ENCODE measurements around the gene ZNF630. TPM values are rescaled to one million over a fixed set of nuclear protein-coding genes. Genes with fewer than 3 reads are reported as not detected.

Gene ZNF630
- 0.55 to 0.86 TPM (median 0.78 TPM) in 3 replicates for polyA plus RNA-seq
- polyA plus RNA-seq (2011; ENCODE audit: low read depth), result 0.42 TPM
- 0.45 and 0.75 TPM in 2 replicates for polyA plus RNA-seq (2011; cell fraction: cytosol; rRNA removed)
- 0.93 and 1.2 TPM in 2 replicates for polyA plus RNA-seq (2011; cell fraction: nucleus; rRNA removed)
- polyA plus RNA-seq (2012; ENCODE audit: low replicate concordance), result 0.33 and 0.82 TPM in 2 replicates
- 0.29 to 0.92 TPM (median 0.40 TPM) in 3 replicates for polyA minus RNA-seq
- not detected for polyA minus RNA-seq (2011; cell fraction: cytosol; rRNA and poly(A)+ RNA removed)
- 0.53 and 0.70 TPM in 2 replicates for polyA minus RNA-seq (2011; cell fraction: nucleus; rRNA and poly(A)+ RNA removed)

DNA sequence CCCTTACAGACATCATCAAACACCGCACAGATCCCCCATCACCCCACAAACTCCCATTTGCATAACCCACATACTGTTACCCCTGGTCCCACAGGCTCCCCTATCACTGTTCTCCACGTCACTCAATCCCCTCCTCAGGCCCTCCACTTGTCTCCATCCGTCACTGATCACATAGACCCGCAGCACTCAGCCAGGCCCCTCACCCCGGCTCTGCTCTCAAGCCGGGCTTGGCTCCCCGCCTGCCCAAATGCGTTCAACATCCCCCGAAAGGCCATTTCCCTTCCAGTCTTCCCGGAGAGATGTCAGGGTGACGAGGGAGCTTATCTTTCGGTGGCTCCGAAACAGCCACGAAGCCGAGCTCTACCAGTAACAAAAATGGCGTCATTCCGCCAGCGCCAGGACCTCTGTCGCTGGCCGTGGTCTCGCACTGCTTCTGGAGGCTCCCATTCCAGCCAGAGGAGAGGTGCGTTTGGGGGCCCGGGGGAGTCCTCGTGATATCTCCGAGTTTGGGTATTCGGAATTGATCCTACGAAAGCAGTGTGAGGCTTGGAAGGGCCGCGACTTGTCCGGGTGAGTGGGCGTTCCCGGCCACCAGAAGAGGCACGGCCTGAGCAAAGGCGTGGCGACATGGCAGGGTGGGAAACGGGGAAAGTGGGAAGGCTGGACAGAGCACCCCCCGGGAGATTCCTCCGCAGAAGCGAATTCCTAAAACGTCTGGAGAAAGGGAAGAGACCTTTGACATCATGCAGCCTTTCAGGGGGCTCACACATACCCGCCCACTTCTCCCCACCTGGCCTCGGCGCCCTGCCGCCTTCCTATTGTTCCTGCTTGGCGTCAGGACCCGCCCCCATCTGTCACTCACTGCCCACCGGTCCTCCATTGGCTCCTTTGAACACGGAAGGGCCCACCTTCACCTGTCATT, at the start of gene ZNF630:
Gene ZNF630, minus strand, starts transcription at position 577 of the 922 bp plus-strand sequence. CDS start 4,754 bp downstream, outside the sequence.
- Histone ChIP-seq H3K9ac (ENCODE audit: control insufficient read depth, extremely low read depth, insufficient read depth, low read length) (peak within 1 kb of the TSS; percentile 64), H3K4me1 (ENCODE audit: control insufficient read depth, extremely low read depth, insufficient read depth, low read length) (no peaks in the 10 kb centered on the region), H2AFZ (ENCODE audit: control insufficient read depth, low read length) (peak within 1 kb of the TSS; percentile 52), H3K36me3 (ENCODE audit: control insufficient read depth in 2 of 2, extremely low read depth in 1 of 2, insufficient read depth in 2 of 2, low read length in 2 of 2) (no peaks in the 10 kb centered on the region), H3K79me2 (ENCODE audit: control insufficient read depth, insufficient read depth, low read length) (no peaks in the 10 kb centered on the region), H3K4me3 (ENCODE audit: control insufficient read depth in 2 of 3, extremely low read depth in 1 of 3, insufficient read depth in 2 of 3, low read depth in 1 of 3, low read length in 3 of 3) (peak within 1 kb of the TSS; percentile 35 to 63 (median 48)), H3K4me2 (ENCODE audit: control insufficient read depth, extremely low read depth, insufficient read depth, low read depth, low read length) (peak within 1 kb of the TSS; percentile 66), H3K9me1 (ENCODE audit: control insufficient read depth, extremely low read depth, insufficient read depth, low read length) (no peaks in the 10 kb centered on the region), H4K20me1 (ENCODE audit: control insufficient read depth, extremely low read depth, insufficient read depth, low read length) (no peaks in the 10 kb centered on the region), H3K27me3 (ENCODE audit: control insufficient read depth, extremely low read depth, insufficient read depth, low read length) (no peaks in the 10 kb centered on the region), H3K27ac (ENCODE audit: control insufficient read depth, insufficient read depth, low read length) (peak within 1 kb of the TSS; percentile 20), H3K9me3 (ENCODE audit: control insufficient read depth, low read depth, low read length) (no peaks in the 10 kb centered on the region)
- DNase-seq (ENCODE audit: low read depth, low spot score), result no peak
- FAIRE-seq, result no peak
- dilution Hi-C loops (cut with MboI; ENCODE audit: extremely low pct_ligation_motif_present, low sequenced_read_pairs), result no loop called here
- TF ChIP-seq, protein P1, sequence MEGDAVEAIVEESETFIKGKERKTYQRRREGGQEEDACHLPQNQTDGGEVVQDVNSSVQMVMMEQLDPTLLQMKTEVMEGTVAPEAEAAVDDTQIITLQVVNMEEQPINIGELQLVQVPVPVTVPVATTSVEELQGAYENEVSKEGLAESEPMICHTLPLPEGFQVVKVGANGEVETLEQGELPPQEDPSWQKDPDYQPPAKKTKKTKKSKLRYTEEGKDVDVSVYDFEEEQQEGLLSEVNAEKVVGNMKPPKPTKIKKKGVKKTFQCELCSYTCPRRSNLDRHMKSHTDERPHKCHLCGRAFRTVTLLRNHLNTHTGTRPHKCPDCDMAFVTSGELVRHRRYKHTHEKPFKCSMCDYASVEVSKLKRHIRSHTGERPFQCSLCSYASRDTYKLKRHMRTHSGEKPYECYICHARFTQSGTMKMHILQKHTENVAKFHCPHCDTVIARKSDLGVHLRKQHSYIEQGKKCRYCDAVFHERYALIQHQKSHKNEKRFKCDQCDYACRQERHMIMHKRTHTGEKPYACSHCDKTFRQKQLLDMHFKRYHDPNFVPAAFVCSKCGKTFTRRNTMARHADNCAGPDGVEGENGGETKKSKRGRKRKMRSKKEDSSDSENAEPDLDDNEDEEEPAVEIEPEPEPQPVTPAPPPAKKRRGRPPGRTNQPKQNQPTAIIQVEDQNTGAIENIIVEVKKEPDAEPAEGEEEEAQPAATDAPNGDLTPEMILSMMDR (optimal IDR thresholded peaks at IDR 0.05 in 1 of 3, IDR thresholded peaks at IDR 0.05 in 1 of 3, conservative IDR thresholded peaks at IDR 0.05 in 1 of 3; ENCODE audit: extremely low read depth in 1 of 3, insufficient read depth in 2 of 3, low read length in 3 of 3), result no peak
- no peak for TF ChIP-seq EZH2 (IDR thresholded peaks at IDR 0.05; ENCODE audit: low read length)

- H2AFZ ChIP-seq (ENCODE audit: control insufficient read depth, low read length), result no peak overlapping the region
- no peaks in the 10 kb centered on the region for H3K9me1 ChIP-seq (ENCODE audit: control insufficient read depth, extremely low read depth, insufficient read depth, low read length)
- dilution Hi-C loops (cut with MboI; ENCODE audit: extremely low pct_ligation_motif_present, low sequenced_read_pairs), result no loop called here
- H3K36me3 ChIP-seq (ENCODE audit: control insufficient read depth in 2 of 2, extremely low read depth in 1 of 2, insufficient read depth in 2 of 2, low read length in 2 of 2), result no peaks in the 10 kb centered on the region
- H4K20me1 ChIP-seq (ENCODE audit: control insufficient read depth, extremely low read depth, insufficient read depth, low read length), result no peaks in the 10 kb centered on the region
- no peak for DNase-seq (ENCODE audit: low read depth, low spot score)
- no peaks in the 10 kb centered on the region for H3K4me1 ChIP-seq (ENCODE audit: control insufficient read depth, extremely low read depth, insufficient read depth, low read length)
- no peak overlapping the region for H3K4me2 ChIP-seq (ENCODE audit: control insufficient read depth, extremely low read depth, insufficient read depth, low read depth, low read length)
- H3K9me3 ChIP-seq (ENCODE audit: control insufficient read depth, low read depth, low read length), result no peaks in the 10 kb centered on the region
- H3K9ac ChIP-seq (ENCODE audit: control insufficient read depth, extremely low read depth, insufficient read depth, low read length), result no peak overlapping the region
- no peak for FAIRE-seq
- H3K27me3 ChIP-seq (ENCODE audit: control insufficient read depth, extremely low read depth, insufficient read depth, low read length), result no peaks in the 10 kb centered on the region
- no peak overlapping the region for H3K4me3 ChIP-seq (ENCODE audit: control insufficient read depth in 2 of 3, extremely low read depth in 1 of 3, insufficient read depth in 2 of 3, low read depth in 1 of 3, low read length in 3 of 3)
- no peaks in the 10 kb centered on the region for H3K79me2 ChIP-seq (ENCODE audit: control insufficient read depth, insufficient read depth, low read length)
- TF ChIP-seq, protein P1 (optimal IDR thresholded peaks at IDR 0.05 in 1 of 3, IDR thresholded peaks at IDR 0.05 in 1 of 3, conservative IDR thresholded peaks at IDR 0.05 in 1 of 3; ENCODE audit: extremely low read depth in 1 of 3, insufficient read depth in 2 of 3, low read length in 3 of 3), result no peak
- TF ChIP-seq EZH2 (IDR thresholded peaks at IDR 0.05; ENCODE audit: low read length), result no peak
- no peak overlapping the region for H3K27ac ChIP-seq (ENCODE audit: control insufficient read depth, insufficient read depth, low read length)
Measured at GRCh38 chrX:48107717-48108116, 36.3 kb upstream of the ZNF630 start.
